GM12878 (cell line): ENCODE results near the gene FGD3. TPM values are rescaled to one million over a fixed set of nuclear protein-coding genes. Genes with fewer than 3 reads are reported as not detected.

ENCODE experiments used
- ATAC-seq: fragments of 200-7000 bp; cut with Tn5 transposase; 3 replicates; pipeline ENCODE4 v1.9.1; 2020; ENCODE audit warnings: mild to moderate bottlenecking, moderate library complexity
- BruUV-seq: library from RNA; stranded (reverse); fragments of 400-500 nt; replicated peaks from 2 replicates; lab custom pipeline; 2021; lab: Mats Ljungman, UMichigan
- CTCF ChIA-PET: fragments of 300-600 bp; sonication (Branson Sonifier 250); formaldehyde crosslinking; extraction: SDS; loops from one replicate; lab custom pipeline; 2021; ENCODE audit warnings: inconsistent platforms; lab: Yijun Ruan, JAX
- POLR2A ChIA-PET: fragments of 350-600 bp; formaldehyde crosslinking; extraction: SDS; loops from one replicate; lab custom pipeline; 2021; ENCODE audit warnings: inconsistent platforms; lab: Charles Lee
- RAD21 ChIA-PET: fragments of 300-600 bp; sonication (Branson Sonifier 250); formaldehyde crosslinking; loops from one replicate; lab custom pipeline; 2023; ENCODE audit warnings: antibody characterized with exemption; ENCODE audit not compliant: unreplicated experiment; lab: Charles Lee
- SMC1A ChIA-PET: fragments of 300-600 bp; sonication (Branson Sonifier 250); formaldehyde crosslinking; loops from one replicate; lab custom pipeline; 2023; ENCODE audit not compliant: unreplicated experiment, uncharacterized antibody; lab: Charles Lee
- DNase-seq: peaks from one replicate; pipeline ENCODE4 v3.0.0-alpha.2; 2011; ENCODE audit warnings: low read depth, low spot score
- FAIRE-seq: peaks from 3 replicates; lab custom pipeline; 2011; peaks lifted over from hg19 to GRCh38; lab: Jason Lieb, UNC
- H2AFZ ChIP-seq: 2 replicates; pipeline ENCODE4 v1.6.0; 2011; ENCODE audit warnings: low read depth, low read length, control low read depth; ENCODE audit not compliant: control insufficient read depth
- H3K27ac ChIP-seq: 2 replicates; pipeline ENCODE4 v1.5.1; 2011; ENCODE audit warnings: control low read depth; ENCODE audit not compliant: control insufficient read depth, insufficient read depth
- H3K27me3 ChIP-seq, 2 experiments: replicated peaks in 1 of 2; 2 replicates each; pipeline versions ENCODE4 v1.6.0 to v1.6.1; 2011; ENCODE audit warnings: low read length in 1 of 2; ENCODE audit not compliant: control insufficient read depth in 2 of 2, insufficient read depth in 2 of 2
- H3K36me3 ChIP-seq, 2 experiments: 2 replicates each; pipeline ENCODE4 v1.5.1; 2011; ENCODE audit warnings: low read length in 1 of 2; ENCODE audit not compliant: control insufficient read depth in 2 of 2, insufficient read depth in 2 of 2
- H3K4me1 ChIP-seq: 2 replicates; pipeline ENCODE4 v1.6.1; 2011; ENCODE audit warnings: mild to moderate bottlenecking, low read length, moderate library complexity, mixed read lengths; ENCODE audit not compliant: control insufficient read depth, insufficient read depth
- H3K4me2 ChIP-seq: 2 replicates; pipeline ENCODE4 v1.6.0; 2011; ENCODE audit warnings: control low read depth; ENCODE audit not compliant: control insufficient read depth, insufficient read depth
- H3K4me3 ChIP-seq: fragments of 200-600 bp; sonication (generic); 2 replicates; pipeline ENCODE4 v1.5.1; 2016
- H3K79me2 ChIP-seq: 2 replicates; pipeline ENCODE4 v1.6.0; 2011; ENCODE audit warnings: low read length; ENCODE audit not compliant: control insufficient read depth, insufficient read depth
- H3K9ac ChIP-seq: 2 replicates; pipeline ENCODE4 v1.8.0; 2011; ENCODE audit warnings: low read length, control low read depth, mixed read lengths; ENCODE audit not compliant: control insufficient read depth, insufficient read depth
- H3K9me3 ChIP-seq: replicated peaks from 3 replicates; pipeline ENCODE4 v1.5.1; 2011; ENCODE audit warnings: mild to moderate bottlenecking, low read length; ENCODE audit not compliant: control insufficient read depth, insufficient read depth
- H4K20me1 ChIP-seq: 2 replicates; pipeline ENCODE4 v1.6.0; 2011; ENCODE audit not compliant: control insufficient read depth, insufficient read depth
- BCL3 ChIP-seq: IDR thresholded peaks from 2 replicates; pipeline ENCODE4 v1.6.1; 2011; ENCODE audit warnings: borderline replicate concordance, low read depth, mild to moderate bottlenecking, moderate library complexity, low read length; ENCODE audit not compliant: insufficient read depth, poor library complexity, severe bottlenecking
- CBFB ChIP-seq: IDR thresholded peaks from 2 replicates; pipeline ENCODE4 v1.6.1; 2016; ENCODE audit warnings: antibody characterized with exemption, low read depth
- CBX5 ChIP-seq: sonication (generic); IDR thresholded peaks from 2 replicates; pipeline ENCODE4 v1.6.1; 2016; ENCODE audit warnings: low read depth, moderate library complexity, mild to moderate bottlenecking, inconsistent platforms
- CHD4 ChIP-seq: fragments of 200-600 bp; sonication (generic); IDR thresholded peaks from 2 replicates; pipeline ENCODE4 v1.6.1; 2016; ENCODE audit warnings: mild to moderate bottlenecking
- E2F4 ChIP-seq: IDR thresholded peaks from 2 replicates; pipeline ENCODE4 v1.6.1; 2012; ENCODE audit warnings: low read depth, low read length, improper control_type of control experiment
- MXI1 ChIP-seq: fragments of 150-350 bp; IDR thresholded peaks from 2 replicates; pipeline ENCODE4 v1.6.1; 2011; ENCODE audit warnings: low read depth, mild to moderate bottlenecking, inconsistent platforms, low read length, improper control_type of control experiment
- PML ChIP-seq: IDR thresholded peaks from 2 replicates; pipeline ENCODE4 v1.6.1; 2012; ENCODE audit warnings: low read length, inconsistent platforms
- RCOR1 ChIP-seq: conservative IDR thresholded peaks from 2 replicates; pipeline ENCODE4 v1.6.1; 2012; ENCODE audit warnings: low read depth, low read length, improper control_type of control experiment
- RELA ChIP-seq: fragments of 450-650 bp; IDR thresholded peaks from 2 replicates; pipeline ENCODE4 v1.8.0; 2014; ENCODE audit warnings: borderline replicate concordance; ENCODE audit not compliant: partially characterized antibody
- RELB ChIP-seq: fragments of 450-650 bp; IDR thresholded peaks from 2 replicates; pipeline ENCODE4 v1.6.1; 2017; ENCODE audit warnings: low read depth, mild to moderate bottlenecking, moderate library complexity
- SMAD1 ChIP-seq: fragments of 450-650 bp; IDR thresholded peaks from 2 replicates; pipeline ENCODE4 v1.6.1; 2018; ENCODE audit warnings: mild to moderate bottlenecking, low read depth; ENCODE audit not compliant: partially characterized antibody
- TCF7 ChIP-seq: IDR thresholded peaks from 2 replicates; pipeline ENCODE4 v1.6.1; 2014; ENCODE audit warnings: antibody characterized with exemption, borderline replicate concordance
- ZBED1 ChIP-seq: IDR thresholded peaks from 2 replicates; pipeline ENCODE4 v1.6.1; 2016; ENCODE audit warnings: borderline replicate concordance
- ZBTB11 ChIP-seq: fragments of 450-650 bp; formaldehyde crosslinking; IDR thresholded peaks from 2 replicates; pipeline ENCODE4 v1.5.0; 2022; ENCODE audit warnings: mild to moderate bottlenecking, missing genetic modification characterization
- ZZZ3 ChIP-seq: IDR thresholded peaks from 2 replicates; pipeline ENCODE4 v1.6.1; 2011; ENCODE audit warnings: low read depth; ENCODE audit not compliant: control insufficient read depth, insufficient read length
- WGBS: methylation state at CpG from one replicate; pipeline ENCODE4 v1.1.6; 2016; ENCODE audit warnings: low lambda C conversion rate; ENCODE audit not compliant: insufficient replicate concordance, insufficient coverage; ENCODE audit errors: missing lambda C conversion rate; 5-methylcytosine and 5-hydroxymethylcytosine counted together
- in situ Hi-C: fragments of 300-500 bp; cut with MboI; formaldehyde crosslinking; loops from 9 replicates; pipeline ENCODE4 v1.14.3; 2018; ENCODE audit warnings: mixed read lengths
- intact Hi-C: fragments of 100-400 bp; cut with micrococcal nuclease; formaldehyde crosslinking; loops from one replicate; pipeline ENCODE4 v1.14.2; 2022; ENCODE audit not compliant: unreplicated experiment
- polyA plus RNA-seq, 11 experiments: library from polyadenylated mRNA; depleted of rRNA in 4 of 11; unstranded in 6 of 11; stranded (reverse) in 5 of 11; fragments of >200 nt; fragmentation: Nextera tagmentation in 4 of 11; fragmentation: Illumina TruSeq in 1 of 11; extraction: Ambion mirVana in 4 of 11; extraction: Trizol in 1 of 11; gene quantifications; 1 replicate in 1 of 11; 2 replicates in 10 of 11; pipeline versions ENCODE4 v1.2.1 to v1.2.3, GENCODE V29; 2011 to 2016; ENCODE audit warnings: inconsistent platforms in 2 of 11, missing spikeins in 2 of 11, low read depth in 1 of 11
- total RNA-seq, 4 experiments: library from RNA; depleted of rRNA in 3 of 4; stranded (reverse); fragments of >200 nt in 3 of 4; fragmentation: Illumina TruSeq in 1 of 4; extraction: Trizol in 1 of 4; gene quantifications; 2 replicates each; pipeline versions ENCODE4 v1.2.1 to v1.2.3, GENCODE V29; 2013 to 2021

Gene FGD3
- total and polyA plus RNA-seq, 10 of the 15 experiments (the other 5 are each of a cell fraction or from before 2014, with no cell fraction given): 0.26 to 18.1 (median 12.4) TPM

- CTCF ChIA-PET: no interaction called here
- Histone ChIP-seq H3K9ac (no peak overlapping the region), H3K36me3 (no peaks in the 10 kb centered on the region), H4K20me1 (no peaks in the 10 kb centered on the region), H3K27ac (no peak overlapping the region), H3K27me3 (peaks cover 11 to 16% of the 10 kb centered on the region in 2 experiments), H3K79me2 (no peaks in the 10 kb centered on the region), H2AFZ (no peak overlapping the region), H3K9me3 (no peaks in the 10 kb centered on the region; the same call in 2 of the 3 replicates), H3K4me2 (no peak overlapping the region), H3K4me3 (no peak overlapping the region), H3K4me1 (no peaks in the 10 kb centered on the region)
- SMC1A ChIA-PET: no interaction called here
- FAIRE-seq (no peak), DNase-seq (no peak), ATAC-seq (no peak)
- intact Hi-C loops (no loop called here), in situ Hi-C loops (no loop called here)
- no TSS peak for BruUV-seq
- POLR2A ChIA-PET: interaction anchor here (1.4 kb wide), 1 partner anchor 55 kb away, joined by 3 read pairs; no protein-coding TSS in a partner anchor
- WGBS: 21% methylated on average over 2 of the region's 2 CpGs
- RAD21 ChIA-PET: no interaction called here
- no peak for TF ChIP-seq CBFB
- no peak for TF ChIP-seq ZBED1
- no peak for TF ChIP-seq CHD4
- no peak for TF ChIP-seq SMAD1
- TF ChIP-seq ZBTB11 (CRISPR knock-in tag): no peak
- no peak for TF ChIP-seq E2F4
- no peak for TF ChIP-seq CBX5
- no peak for TF ChIP-seq ZZZ3
- TF ChIP-seq BCL3: no peak
- no peak for TF ChIP-seq PML
- no peak for TF ChIP-seq RELA
- TF ChIP-seq TCF7: no peak
- no peak for TF ChIP-seq MXI1
- no peak for TF ChIP-seq RELB
- no peak for TF ChIP-seq RCOR1
Measured at GRCh38 chr9:92948632-92949031, 1.3 kb downstream of the FGD3 start.
